ENCODE results near the gene GATC. TPM values are rescaled to one million over a fixed set of nuclear protein-coding genes. Genes with fewer than 3 reads are reported as not detected.

Gene GATC
- total RNA-seq, 2 donors from 2014 or later, result 11.6 to 13.6 TPM

- Histone ChIP-seq H3K4me3 (peak within 1 kb of the TSS; percentile 85 to 93), H3K4me1 (peaks cover 0 to 26% of the 10 kb centered on the region in 2 donors), H3K27me3 (no peaks in the 10 kb centered on the region), H3K9me3 (no peaks in the 10 kb centered on the region), H3K36me3 (peaks cover 26% of the 10 kb centered on the region), H3K27ac (peak within 1 kb of the TSS; percentile 82 to 89)
- peak; percentile 96 for DNase-seq (ENCODE audit: low spot score)
- TF ChIP-seq, protein P1, sequence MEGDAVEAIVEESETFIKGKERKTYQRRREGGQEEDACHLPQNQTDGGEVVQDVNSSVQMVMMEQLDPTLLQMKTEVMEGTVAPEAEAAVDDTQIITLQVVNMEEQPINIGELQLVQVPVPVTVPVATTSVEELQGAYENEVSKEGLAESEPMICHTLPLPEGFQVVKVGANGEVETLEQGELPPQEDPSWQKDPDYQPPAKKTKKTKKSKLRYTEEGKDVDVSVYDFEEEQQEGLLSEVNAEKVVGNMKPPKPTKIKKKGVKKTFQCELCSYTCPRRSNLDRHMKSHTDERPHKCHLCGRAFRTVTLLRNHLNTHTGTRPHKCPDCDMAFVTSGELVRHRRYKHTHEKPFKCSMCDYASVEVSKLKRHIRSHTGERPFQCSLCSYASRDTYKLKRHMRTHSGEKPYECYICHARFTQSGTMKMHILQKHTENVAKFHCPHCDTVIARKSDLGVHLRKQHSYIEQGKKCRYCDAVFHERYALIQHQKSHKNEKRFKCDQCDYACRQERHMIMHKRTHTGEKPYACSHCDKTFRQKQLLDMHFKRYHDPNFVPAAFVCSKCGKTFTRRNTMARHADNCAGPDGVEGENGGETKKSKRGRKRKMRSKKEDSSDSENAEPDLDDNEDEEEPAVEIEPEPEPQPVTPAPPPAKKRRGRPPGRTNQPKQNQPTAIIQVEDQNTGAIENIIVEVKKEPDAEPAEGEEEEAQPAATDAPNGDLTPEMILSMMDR (IDR thresholded peaks at IDR 0.05), result no peak
These were observed 49.6 kb downstream of the GATC start, which contains the start of gene DYNLL1 for GRCh38 chr12:120495731-120496412. DYNLL1 (plus strand) TSS chr12:120496113; CDS start chr12:120496422, 309 bp downstream.

DNA sequence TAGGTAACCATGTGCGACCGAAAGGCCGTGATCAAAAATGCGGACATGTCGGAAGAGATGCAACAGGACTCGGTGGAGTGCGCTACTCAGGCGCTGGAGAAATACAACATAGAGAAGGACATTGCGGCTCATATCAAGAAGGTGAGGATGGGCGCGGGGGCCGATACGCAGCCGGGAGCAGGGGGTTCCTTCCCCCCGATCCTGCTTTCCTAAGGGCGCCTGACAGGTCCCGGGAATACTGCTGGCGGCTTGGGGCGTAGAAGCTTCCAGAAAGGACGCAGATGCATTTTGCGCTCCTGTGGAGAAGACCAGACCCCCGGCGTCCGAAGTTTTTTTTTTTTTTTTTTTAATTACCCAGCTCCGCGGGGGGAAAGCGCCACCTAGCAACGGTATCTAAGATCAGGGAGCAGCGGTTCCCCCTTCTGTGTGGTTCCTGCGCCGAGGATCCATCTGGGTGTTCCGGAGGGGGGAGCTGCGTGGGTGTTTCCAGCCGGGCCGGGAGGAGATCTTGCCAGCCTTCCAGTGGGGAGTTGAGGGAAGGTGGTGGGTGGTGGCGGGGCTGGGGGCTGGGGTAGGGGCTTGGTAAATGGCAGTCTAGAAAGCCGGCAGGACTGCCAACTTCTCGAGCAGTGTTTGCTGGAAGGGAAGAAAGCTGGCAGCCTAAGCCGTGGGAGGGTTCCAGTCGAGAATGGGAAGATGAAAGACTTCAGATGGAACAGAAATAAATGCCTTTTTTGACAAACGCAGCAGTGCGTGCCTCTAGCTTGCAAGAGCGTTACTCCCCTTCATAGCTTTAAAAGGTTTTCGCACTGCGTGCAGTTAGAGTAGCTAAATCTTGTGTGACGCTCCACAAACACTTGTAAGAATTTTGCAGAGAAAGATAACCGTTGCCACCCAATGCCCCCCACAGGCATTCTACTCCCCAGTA is 50.4 kb downstream of the GATC start:
- TF ChIP-seq, protein P1 (IDR thresholded peaks at IDR 0.05), result peak in 1 of 2 donors; percentile 31

GRCh38 chr12:120497524-120498150 is 51.4 kb downstream of the GATC start:
- TF ChIP-seq, protein P1 (IDR thresholded peaks at IDR 0.05), result no peak
- H3K36me3 ChIP-seq, result peaks cover 29% of the 10 kb centered on the region
- peaks cover 0 to 26% of the 10 kb centered on the region in 2 donors for H3K4me1 ChIP-seq
- H3K27ac ChIP-seq, result peak overlapping the region in 1 of 2 donors; percentile 89
- DNase-seq (ENCODE audit: low spot score), result no peak
- peak overlapping the region; percentile 85 to 93 for H3K4me3 ChIP-seq
- H3K9me3 ChIP-seq, result no peaks in the 10 kb centered on the region
- H3K27me3 ChIP-seq, result no peaks in the 10 kb centered on the region

More for the DNA sequence above, 50.4 kb downstream of the GATC start:
- Histone ChIP-seq H3K36me3 (peaks cover 26% of the 10 kb centered on the region), H3K27ac (peak overlapping the region; percentile 82 to 89), H3K4me3 (peak overlapping the region; percentile 85 to 93), H3K4me1 (peaks cover 0 to 26% of the 10 kb centered on the region in 2 donors), H3K9me3 (no peaks in the 10 kb centered on the region), H3K27me3 (no peaks in the 10 kb centered on the region)
- DNase-seq (ENCODE audit: low spot score), result peak; percentile 76

DNA sequence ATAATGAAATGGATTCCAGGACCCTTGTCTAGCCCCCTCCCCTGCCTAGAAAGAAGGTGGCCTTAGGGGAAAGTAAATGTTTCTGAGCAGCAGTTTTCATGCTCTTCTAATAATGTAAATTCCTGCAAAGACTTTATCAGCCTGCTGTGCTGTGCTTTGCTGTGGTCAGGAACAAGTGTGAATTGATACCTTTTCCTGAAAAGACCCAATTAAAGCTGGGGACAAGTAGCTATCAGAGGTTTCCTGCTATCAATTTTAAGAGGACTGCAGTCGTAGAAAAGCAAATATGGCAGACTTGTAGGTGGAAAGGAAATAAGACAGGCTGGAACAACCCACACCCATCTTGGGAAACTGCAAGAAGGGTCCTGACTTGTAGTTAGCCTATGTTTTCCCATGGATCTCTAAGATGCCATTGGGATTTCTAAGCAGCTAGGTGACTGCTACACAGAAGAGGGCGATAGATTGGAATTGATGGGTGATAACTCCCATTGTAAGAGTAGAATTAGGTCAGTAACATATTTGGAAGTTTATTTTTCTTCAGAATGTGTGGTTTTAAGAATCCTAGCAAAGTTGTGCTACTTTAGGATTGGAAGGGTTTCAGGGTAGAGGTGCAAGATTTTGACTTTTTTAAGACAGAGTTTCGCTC is 52.7 kb downstream of the GATC start:
- H3K4me1 ChIP-seq, result peaks cover 0 to 26% of the 10 kb centered on the region in 2 donors
- H3K27ac ChIP-seq, result no peak overlapping the region
- H3K36me3 ChIP-seq, result peaks cover 43% of the 10 kb centered on the region
- no peaks in the 10 kb centered on the region for H3K9me3 ChIP-seq
- no peak overlapping the region for H3K4me3 ChIP-seq
- TF ChIP-seq, protein P1 (IDR thresholded peaks at IDR 0.05), result no peak
- H3K27me3 ChIP-seq, result no peaks in the 10 kb centered on the region
- DNase-seq (ENCODE audit: low spot score), result no peak

DNA sequence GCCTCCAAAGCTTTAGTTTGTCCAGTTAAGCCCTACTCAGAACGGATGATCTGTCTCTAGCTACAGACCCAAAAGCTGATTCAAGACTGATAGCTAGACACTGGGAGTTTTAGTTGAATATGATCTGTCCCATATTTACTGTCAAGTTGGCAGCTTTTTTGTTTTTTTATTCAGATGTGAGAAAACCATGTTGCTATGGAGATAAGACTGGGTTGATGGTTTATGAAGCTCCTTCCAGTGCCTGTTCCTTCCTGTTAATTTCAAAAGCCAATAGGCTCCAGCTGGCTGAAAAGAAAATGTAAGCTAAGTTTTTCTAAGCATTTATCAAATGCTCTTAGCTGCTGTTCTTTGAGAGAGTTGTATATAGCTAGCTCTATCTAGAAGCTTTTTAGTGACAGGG is 54.3 kb downstream of the GATC start:
- Histone ChIP-seq H3K36me3 (peaks cover 44% of the 10 kb centered on the region), H3K9me3 (no peaks in the 10 kb centered on the region), H3K4me1 (peaks cover 0 to 16% of the 10 kb centered on the region in 2 donors), H3K27me3 (no peaks in the 10 kb centered on the region), H3K27ac (no peak overlapping the region), H3K4me3 (no peak overlapping the region)
- no peak for DNase-seq (ENCODE audit: low spot score)
- TF ChIP-seq, protein P1 (IDR thresholded peaks at IDR 0.05), result no peak
